ENCODE data around the gene ADAR.

DNA sequence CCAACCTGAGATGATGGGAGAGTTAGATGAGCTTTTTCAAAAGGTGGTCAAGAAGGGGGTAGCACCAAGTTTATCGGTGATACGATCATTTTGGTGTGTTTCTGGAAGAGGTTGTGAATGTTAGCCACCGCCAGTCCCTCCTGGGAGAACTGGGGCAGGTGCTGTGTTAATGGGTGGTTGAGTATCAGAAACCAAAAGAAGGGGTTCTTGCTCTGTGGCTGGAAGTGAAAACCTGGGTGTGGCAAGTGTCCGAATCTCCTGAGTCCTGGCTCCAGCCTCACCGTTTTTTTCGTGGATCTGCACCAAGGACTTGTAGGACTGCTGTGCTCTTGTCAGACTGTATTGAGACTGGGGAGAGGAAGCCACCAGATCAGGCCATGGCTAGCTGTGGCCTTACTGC lies 57.3 kb downstream of the ADAR start:
- TF ChIP-seq ZNF70 (CRISPR knock-in tag; IDR thresholded peaks at IDR 0.05) = no peak
- TF ChIP-seq ZNF565 (CRISPR knock-in tag; conservative IDR thresholded peaks at IDR 0.05; ENCODE audit: low read depth) = no peak
- no peak for TF ChIP-seq PPARA (CRISPR knock-in tag; IDR thresholded peaks at IDR 0.05; ENCODE audit: borderline replicate concordance)
- TF ChIP-seq ZFP30 (CRISPR knock-in tag; IDR thresholded peaks at IDR 0.05) = no peak
- TF ChIP-seq, protein P1, sequence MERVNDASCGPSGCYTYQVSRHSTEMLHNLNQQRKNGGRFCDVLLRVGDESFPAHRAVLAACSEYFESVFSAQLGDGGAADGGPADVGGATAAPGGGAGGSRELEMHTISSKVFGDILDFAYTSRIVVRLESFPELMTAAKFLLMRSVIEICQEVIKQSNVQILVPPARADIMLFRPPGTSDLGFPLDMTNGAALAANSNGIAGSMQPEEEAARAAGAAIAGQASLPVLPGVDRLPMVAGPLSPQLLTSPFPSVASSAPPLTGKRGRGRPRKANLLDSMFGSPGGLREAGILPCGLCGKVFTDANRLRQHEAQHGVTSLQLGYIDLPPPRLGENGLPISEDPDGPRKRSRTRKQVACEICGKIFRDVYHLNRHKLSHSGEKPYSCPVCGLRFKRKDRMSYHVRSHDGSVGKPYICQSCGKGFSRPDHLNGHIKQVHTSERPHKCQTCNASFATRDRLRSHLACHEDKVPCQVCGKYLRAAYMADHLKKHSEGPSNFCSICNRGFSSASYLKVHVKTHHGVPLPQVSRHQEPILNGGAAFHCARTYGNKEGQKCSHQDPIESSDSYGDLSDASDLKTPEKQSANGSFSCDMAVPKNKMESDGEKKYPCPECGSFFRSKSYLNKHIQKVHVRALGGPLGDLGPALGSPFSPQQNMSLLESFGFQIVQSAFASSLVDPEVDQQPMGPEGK (CRISPR knock-in tag; IDR thresholded peaks at IDR 0.05; ENCODE audit: borderline replicate concordance) = no peak
- TF ChIP-seq RARB (CRISPR knock-in tag; IDR thresholded peaks at IDR 0.05) = no peak
- no peak for TF ChIP-seq TCF4 (CRISPR knock-in tag; IDR thresholded peaks at IDR 0.05; ENCODE audit: borderline replicate concordance)
- TF ChIP-seq, protein P2, sequence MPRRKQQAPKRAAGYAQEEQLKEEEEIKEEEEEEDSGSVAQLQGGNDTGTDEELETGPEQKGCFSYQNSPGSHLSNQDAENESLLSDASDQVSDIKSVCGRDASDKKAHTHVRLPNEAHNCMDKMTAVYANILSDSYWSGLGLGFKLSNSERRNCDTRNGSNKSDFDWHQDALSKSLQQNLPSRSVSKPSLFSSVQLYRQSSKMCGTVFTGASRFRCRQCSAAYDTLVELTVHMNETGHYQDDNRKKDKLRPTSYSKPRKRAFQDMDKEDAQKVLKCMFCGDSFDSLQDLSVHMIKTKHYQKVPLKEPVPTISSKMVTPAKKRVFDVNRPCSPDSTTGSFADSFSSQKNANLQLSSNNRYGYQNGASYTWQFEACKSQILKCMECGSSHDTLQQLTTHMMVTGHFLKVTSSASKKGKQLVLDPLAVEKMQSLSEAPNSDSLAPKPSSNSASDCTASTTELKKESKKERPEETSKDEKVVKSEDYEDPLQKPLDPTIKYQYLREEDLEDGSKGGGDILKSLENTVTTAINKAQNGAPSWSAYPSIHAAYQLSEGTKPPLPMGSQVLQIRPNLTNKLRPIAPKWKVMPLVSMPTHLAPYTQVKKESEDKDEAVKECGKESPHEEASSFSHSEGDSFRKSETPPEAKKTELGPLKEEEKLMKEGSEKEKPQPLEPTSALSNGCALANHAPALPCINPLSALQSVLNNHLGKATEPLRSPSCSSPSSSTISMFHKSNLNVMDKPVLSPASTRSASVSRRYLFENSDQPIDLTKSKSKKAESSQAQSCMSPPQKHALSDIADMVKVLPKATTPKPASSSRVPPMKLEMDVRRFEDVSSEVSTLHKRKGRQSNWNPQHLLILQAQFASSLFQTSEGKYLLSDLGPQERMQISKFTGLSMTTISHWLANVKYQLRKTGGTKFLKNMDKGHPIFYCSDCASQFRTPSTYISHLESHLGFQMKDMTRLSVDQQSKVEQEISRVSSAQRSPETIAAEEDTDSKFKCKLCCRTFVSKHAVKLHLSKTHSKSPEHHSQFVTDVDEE (CRISPR knock-in tag; IDR thresholded peaks at IDR 0.05) = no peak
- TF ChIP-seq ISL1 (CRISPR knock-in tag; IDR thresholded peaks at IDR 0.05) = no peak
